Left colon (tissue), 2 donors: ENCODE measurements around the gene MSRB3. TPM values are rescaled to one million over a fixed set of nuclear protein-coding genes. Genes with fewer than 3 reads are reported as not detected.

Experiments used
- ATAC-seq: fragments of 200-7000 bp; cut with Tn5 transposase; one replicate; pipeline ENCODE4 v1.9.1; 2020; ENCODE audit warnings: mild to moderate bottlenecking, moderate library complexity
- DNase-seq, 2 donors: peaks; one replicate each; pipeline ENCODE4 v3.0.0-alpha.2; 2020
- intact Hi-C, 2 donors: fragments of 100-400 bp; cut with DNase I in 1 of 2; cut with micrococcal nuclease in 1 of 2; formaldehyde crosslinking; loops; one replicate each; pipeline versions ENCODE4 v1.11.2 to v1.14.0; 2022; cut with DNase I, micrococcal nuclease
- total RNA-seq, 2 donors: library from RNA; stranded (reverse); fragmentation: NEBNext Ultra II Directional; extraction: Animal tissue kit (Norgen Biotek cat#: 25700); gene quantifications; one replicate each; pipeline ENCODE4 v1.2.1, GENCODE V29; 2021
- donor health status: DM: no; HTN: no; CAD: no.
- donor health status: DM: yes; HTN: yes; CAD: no.

The MSRB3 gene
- total RNA-seq, 2 donors from 2014 or later, result 5.7 to 20.4 TPM

- intact Hi-C loops, result no loop called here
- DNase-seq (no peak), ATAC-seq (no peak)
These were observed 39.8 kb downstream of the MSRB3 start for GRCh38 chr12:65318186-65318685.

- no peak for DNase-seq
- ATAC-seq, result no peak
- intact Hi-C loops, result no loop called here
These were observed 41.3 kb downstream of the MSRB3 start for GRCh38 chr12:65319688-65320200.

DNA sequence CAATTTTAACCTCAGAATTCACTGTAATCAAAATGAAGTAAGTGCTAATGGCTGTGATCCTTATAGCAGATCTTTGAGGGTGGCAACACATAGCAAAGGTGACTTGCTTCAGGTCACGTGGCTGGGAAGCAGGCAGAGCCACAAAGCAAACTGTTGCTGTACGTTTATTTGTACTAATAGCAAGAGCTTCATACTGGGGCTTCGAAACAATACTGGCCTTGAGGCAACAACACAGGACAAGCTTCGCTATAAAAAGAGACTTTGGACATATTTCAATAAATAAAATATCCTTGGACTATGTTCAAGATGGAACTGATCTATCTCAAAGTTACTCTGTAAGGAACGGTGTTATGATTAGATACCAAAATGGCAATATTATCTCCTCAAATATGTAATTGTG is 44.6 kb downstream of the MSRB3 start:
- no peak for DNase-seq
- ATAC-seq, result no peak
- intact Hi-C loops, result no loop called here

GRCh38 chr12:65324056-65324455 is 45.6 kb downstream of the MSRB3 start:
- ATAC-seq, result no peak
- no peak for DNase-seq
- intact Hi-C loops, result no loop called here

DNA sequence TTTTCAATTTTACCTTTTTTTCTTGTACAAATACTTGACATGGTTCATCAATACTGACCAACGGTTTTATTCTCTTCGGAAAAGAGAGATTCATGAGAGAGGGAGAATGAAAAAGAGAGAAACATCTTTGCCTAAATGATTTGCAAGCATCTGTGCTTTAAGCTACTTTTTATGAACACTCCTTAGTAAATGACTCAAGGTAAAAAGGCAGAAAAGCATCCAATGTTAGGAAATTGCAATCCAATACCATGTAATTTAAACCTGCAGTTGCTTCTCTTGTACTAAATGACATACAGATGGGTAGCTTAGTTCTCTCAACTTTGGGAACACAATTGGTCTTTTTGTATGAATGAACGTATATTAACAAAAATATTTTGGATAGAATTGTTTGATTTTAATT is 46.1 kb downstream of the MSRB3 start:
- ATAC-seq (no peak), DNase-seq (no peak)
- intact Hi-C loops, result no loop called here

- ATAC-seq (no peak), DNase-seq (no peak)
- intact Hi-C loops, result no loop called here
These were observed 46.7 kb downstream of the MSRB3 start for GRCh38 chr12:65325183-65325582.

DNA sequence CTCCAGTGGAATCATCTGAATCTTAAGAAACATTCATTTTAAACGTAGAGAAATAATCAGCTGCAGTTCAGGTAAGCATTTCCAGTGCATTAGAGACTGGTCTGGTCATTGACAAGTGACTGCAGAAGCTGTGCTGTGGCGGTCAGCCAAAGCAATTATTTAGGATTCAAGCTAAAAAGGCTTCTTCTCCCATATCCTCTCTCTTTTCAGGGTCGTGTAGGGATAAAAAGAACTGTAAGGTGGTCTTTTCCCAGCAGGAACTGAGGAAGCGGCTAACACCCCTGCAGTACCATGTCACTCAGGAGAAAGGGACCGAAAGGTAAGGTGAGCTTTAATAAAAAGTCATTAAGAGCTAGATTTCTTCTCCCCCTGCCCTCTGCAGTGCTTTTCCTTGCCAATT is 48.1 kb downstream of the MSRB3 start:
- intact Hi-C loops, result no loop called here
- no peak for ATAC-seq
- DNase-seq, result no peak

- DNase-seq (no peak), ATAC-seq (no peak)
- intact Hi-C loops, result no loop called here
These were observed 49.0 kb downstream of the MSRB3 start for GRCh38 chr12:65327207-65328076.

DNA sequence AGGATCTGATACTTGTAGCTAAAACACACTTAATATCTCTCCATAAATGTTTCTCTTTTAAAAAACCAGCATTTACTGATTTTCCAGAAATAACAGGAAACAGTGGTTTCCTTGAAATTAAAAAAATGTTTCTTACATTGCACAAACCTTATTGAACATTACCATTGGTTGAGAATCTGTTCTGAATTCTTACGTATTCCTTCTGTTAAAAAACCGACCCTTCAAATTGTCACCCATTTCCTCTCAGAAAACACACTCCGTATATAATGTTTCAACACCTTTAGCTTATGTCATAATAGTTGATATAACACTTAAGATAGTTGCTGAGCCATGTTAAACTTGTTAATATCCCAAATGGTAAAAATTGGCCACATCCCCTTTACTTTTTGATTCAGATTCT is 51.2 kb downstream of the MSRB3 start:
- no peak for DNase-seq
- no peak for ATAC-seq
- intact Hi-C loops, result no loop called here

- intact Hi-C loops, result no loop called here
- DNase-seq (no peak), ATAC-seq (no peak)
These were observed 51.8 kb downstream of the MSRB3 start for GRCh38 chr12:65330331-65330730.

GRCh38 chr12:65331456-65331855 is 53.0 kb downstream of the MSRB3 start:
- intact Hi-C loops, result no loop called here
- DNase-seq, result no peak
- no peak for ATAC-seq

DNA sequence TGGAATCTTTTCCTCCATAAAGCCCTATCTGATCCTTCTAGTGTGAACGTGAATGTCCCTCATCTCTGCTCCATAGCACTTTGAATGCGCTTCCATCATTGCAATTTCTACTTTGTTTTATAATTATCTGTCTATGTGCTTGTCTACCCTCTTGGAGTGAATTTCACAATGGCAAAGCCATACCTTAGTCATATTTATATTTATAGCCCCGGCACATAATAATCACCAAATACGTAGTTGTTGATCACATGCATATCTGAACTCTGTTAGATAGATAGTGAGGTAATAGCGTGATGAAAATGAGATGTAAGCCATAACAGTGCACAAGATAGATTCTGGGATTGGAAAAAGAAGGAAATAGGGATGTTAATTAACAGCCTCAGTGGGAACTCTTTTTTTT is 55.2 kb downstream of the MSRB3 start:
- DNase-seq (no peak), ATAC-seq (no peak)
- intact Hi-C loops, result no loop called here

DNA sequence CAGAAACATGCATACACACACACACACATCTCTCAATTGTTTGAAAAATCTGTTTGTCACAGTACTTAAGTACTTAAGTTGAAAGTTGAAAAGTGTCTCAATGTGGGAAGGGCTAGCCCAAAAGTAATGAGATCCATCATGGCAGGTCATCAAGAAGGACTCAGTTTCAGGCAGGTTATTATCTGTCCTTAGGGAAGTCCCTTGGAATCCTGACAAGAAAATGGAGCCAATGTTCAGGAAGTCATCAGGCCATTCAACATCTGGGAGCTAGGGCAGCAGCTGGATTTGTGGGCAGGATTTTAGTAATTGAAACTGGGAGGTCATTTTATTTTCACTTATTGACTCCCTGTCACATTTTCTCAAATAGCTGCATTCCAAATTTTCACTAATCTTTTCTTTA is 56.0 kb downstream of the MSRB3 start:
- no peak for DNase-seq
- intact Hi-C loops, result no loop called here
- no peak for ATAC-seq

DNA sequence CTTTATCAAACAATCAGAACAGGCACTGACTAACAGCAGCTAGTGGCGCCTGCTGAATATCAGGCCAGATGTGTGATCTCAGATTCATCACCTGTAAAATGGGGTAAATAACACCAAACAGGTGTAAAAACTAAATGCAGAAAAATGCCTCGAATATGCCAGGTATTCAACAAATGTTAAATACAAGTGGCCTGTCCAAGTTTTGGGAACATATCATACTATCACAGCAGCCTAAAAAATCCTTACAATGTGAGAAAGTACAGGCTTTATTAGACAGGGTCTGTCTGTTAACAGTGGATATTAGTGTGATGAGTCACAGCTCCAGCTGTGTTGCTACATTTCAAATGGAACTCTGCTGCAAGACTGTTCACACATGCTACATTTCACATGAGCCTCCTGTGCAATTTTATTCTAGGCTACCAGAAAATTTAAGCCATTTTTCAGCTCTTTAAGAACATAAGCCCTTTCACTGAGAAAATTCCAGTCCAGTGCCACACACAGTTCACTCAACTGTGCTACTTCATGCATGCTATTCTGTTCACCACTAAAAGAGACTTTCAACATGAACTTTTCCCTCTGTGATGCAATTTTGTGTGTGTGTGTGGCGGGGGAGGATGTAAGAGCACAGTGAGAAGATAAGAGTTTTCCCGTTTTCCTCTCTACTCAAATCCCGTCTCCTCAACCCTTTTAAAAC is 56.7 kb downstream of the MSRB3 start:
- DNase-seq, result no peak
- intact Hi-C loops, result no loop called here
- no peak for ATAC-seq

GRCh38 chr12:65335981-65336380 is 57.5 kb downstream of the MSRB3 start:
- DNase-seq, result no peak
- ATAC-seq, result no peak
- intact Hi-C loops, result no loop called here

DNA sequence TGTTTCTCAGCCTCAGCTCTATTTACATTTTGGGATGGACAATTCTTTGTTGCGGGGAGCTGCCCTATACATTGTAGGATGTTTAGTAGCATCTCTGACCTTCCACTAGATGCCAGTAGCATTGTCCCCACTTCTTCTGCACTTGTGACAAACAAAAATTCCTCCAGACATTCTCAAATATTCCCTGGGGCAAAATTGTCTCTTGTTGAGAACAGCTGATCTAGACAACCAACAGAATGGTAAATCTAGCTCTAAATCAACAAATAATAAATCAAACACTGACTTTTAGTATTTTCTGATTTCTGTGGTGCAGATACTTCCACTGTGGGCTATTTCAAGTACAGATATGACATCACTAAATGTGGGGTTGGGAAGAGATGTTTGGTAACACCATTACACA is 60.7 kb downstream of the MSRB3 start:
- DNase-seq, result no peak
- intact Hi-C loops, result no loop called here
- no peak for ATAC-seq

- intact Hi-C loops, result no loop called here
- no peak for DNase-seq
- no peak for ATAC-seq
These were observed 64.7 kb downstream of the MSRB3 start for GRCh38 chr12:65343230-65343629.

- DNase-seq (no peak), ATAC-seq (no peak)
- intact Hi-C loops, result no loop called here
These were observed 65.3 kb downstream of the MSRB3 start for GRCh38 chr12:65343801-65344200.

GRCh38 chr12:65355461-65355860 is 77.0 kb downstream of the MSRB3 start:
- DNase-seq, result no peak
- intact Hi-C loops, result no loop called here
- ATAC-seq, result no peak
